Activated naive CD8-positive, alpha-beta T cell treated with anti-CD3 and anti-CD28 coated beads for 36 hours (primary cell): ENCODE results near the gene CEP162. TPM values are rescaled to one million over a fixed set of nuclear protein-coding genes. Genes with fewer than 3 reads are reported as not detected.
"Not testable (repeated sequence)": the region's sequence is repeated elsewhere in the genome, so short reads cannot be mapped to it uniquely, and the experiment has no call there.

Experiments used
- DNase-seq: peaks from one replicate; pipeline ENCODE4 v3.0.0; 2021
- H3K27ac Mint-ChIP-seq: one replicate; pipeline ENCODE4 v1.8.0; 2022; ENCODE audit warnings: mild to moderate bottlenecking, moderate library complexity, mixed read lengths
- H3K27me3 Mint-ChIP-seq: one replicate; pipeline ENCODE4 v1.8.0; 2022; ENCODE audit warnings: mild to moderate bottlenecking, mixed read lengths
- H3K36me3 Mint-ChIP-seq: one replicate; pipeline ENCODE4 v1.8.0; 2021; ENCODE audit warnings: mild to moderate bottlenecking, mixed read lengths
- H3K4me1 Mint-ChIP-seq: one replicate; pipeline ENCODE4 v1.8.0; 2021; ENCODE audit warnings: mixed read lengths
- H3K4me3 Mint-ChIP-seq: one replicate; pipeline ENCODE4 v1.8.0; 2022; ENCODE audit warnings: mild to moderate bottlenecking, moderate library complexity, mixed read lengths
- H3K9me3 Mint-ChIP-seq: one replicate; pipeline ENCODE4 v1.8.0; 2022; ENCODE audit warnings: mixed read lengths
- total RNA-seq, 2 experiments: library from RNA; stranded (reverse); gene quantifications; one replicate each; pipeline ENCODE4 v1.2.3, GENCODE V29; 2021

Gene CEP162
- total RNA-seq, 2 experiments from 2014 or later = 6.8 to 7.0 TPM

- Mint-ChIP-seq H3K4me1 (no peaks in the 10 kb centered on the region), H3K4me3 (no peak overlapping the region), H3K27me3 (no peaks in the 10 kb centered on the region), H3K9me3 (no peaks in the 10 kb centered on the region), H3K27ac (no peak overlapping the region), H3K36me3 (peaks cover 31% of the 10 kb centered on the region)
- no peak for DNase-seq
These were observed 29.7 kb downstream of the CEP162 start for GRCh38 chr6:84197708-84198107.

GRCh38 chr6:84193114-84193708 is 34.2 kb downstream of the CEP162 start:
- Mint-ChIP-seq H3K4me1 (no peaks in the 10 kb centered on the region), H3K27me3 (no peaks in the 10 kb centered on the region), H3K9me3 (no peaks in the 10 kb centered on the region), H3K36me3 (peaks cover 49% of the 10 kb centered on the region), H3K27ac (no peak overlapping the region), H3K4me3 (no peak overlapping the region)
- no peak for DNase-seq

GRCh38 chr6:84191802-84192201 is 35.6 kb downstream of the CEP162 start:
- no peak overlapping the region for H3K27ac Mint-ChIP-seq
- no peaks in the 10 kb centered on the region for H3K4me1 Mint-ChIP-seq
- no peaks in the 10 kb centered on the region for H3K9me3 Mint-ChIP-seq
- H3K4me3 Mint-ChIP-seq = no peak overlapping the region
- peaks cover 50% of the 10 kb centered on the region for H3K36me3 Mint-ChIP-seq
- H3K27me3 Mint-ChIP-seq = no peaks in the 10 kb centered on the region
- no peak for DNase-seq

- not testable (repeated sequence) for H3K9me3 Mint-ChIP-seq, H3K4me1 Mint-ChIP-seq, H3K27ac Mint-ChIP-seq, H3K27me3 Mint-ChIP-seq, H3K4me3 Mint-ChIP-seq, DNase-seq
- H3K36me3 Mint-ChIP-seq = peaks cover 37% of the 10 kb centered on the region
These were observed 38.1 kb downstream of the CEP162 start for GRCh38 chr6:84189356-84189755.

GRCh38 chr6:84183430-84183829 is 44.0 kb downstream of the CEP162 start:
- Mint-ChIP-seq H3K36me3 (peaks cover 23% of the 10 kb centered on the region), H3K4me1 (no peaks in the 10 kb centered on the region), H3K4me3 (no peak overlapping the region), H3K9me3 (no peaks in the 10 kb centered on the region), H3K27ac (no peak overlapping the region), H3K27me3 (no peaks in the 10 kb centered on the region)
- no peak for DNase-seq

GRCh38 chr6:84182001-84182400 is 45.4 kb downstream of the CEP162 start:
- H3K36me3 Mint-ChIP-seq = peaks cover 20% of the 10 kb centered on the region
- no peak overlapping the region for H3K4me3 Mint-ChIP-seq
- no peaks in the 10 kb centered on the region for H3K4me1 Mint-ChIP-seq
- no peak for DNase-seq
- H3K27me3 Mint-ChIP-seq = no peaks in the 10 kb centered on the region
- no peaks in the 10 kb centered on the region for H3K9me3 Mint-ChIP-seq
- no peak overlapping the region for H3K27ac Mint-ChIP-seq

- Mint-ChIP-seq H3K9me3 (no peaks in the 10 kb centered on the region), H3K27ac (no peak overlapping the region), H3K4me1 (no peaks in the 10 kb centered on the region), H3K36me3 (peaks cover 31% of the 10 kb centered on the region), H3K4me3 (no peak overlapping the region), H3K27me3 (no peaks in the 10 kb centered on the region)
- DNase-seq = no peak
These were observed 50.2 kb downstream of the CEP162 start for GRCh38 chr6:84177241-84177640.

GRCh38 chr6:84172574-84172973 is 54.9 kb downstream of the CEP162 start:
- Mint-ChIP-seq H3K4me1 (no peaks in the 10 kb centered on the region), H3K4me3 (no peak overlapping the region), H3K36me3 (peaks cover 14% of the 10 kb centered on the region), H3K9me3 (no peaks in the 10 kb centered on the region), H3K27ac (no peak overlapping the region), H3K27me3 (no peaks in the 10 kb centered on the region)
- DNase-seq = no peak

- no peaks in the 10 kb centered on the region for H3K4me1 Mint-ChIP-seq
- H3K36me3 Mint-ChIP-seq = peaks cover 19% of the 10 kb centered on the region
- H3K27ac Mint-ChIP-seq = no peak overlapping the region
- H3K4me3 Mint-ChIP-seq = no peak overlapping the region
- no peaks in the 10 kb centered on the region for H3K9me3 Mint-ChIP-seq
- H3K27me3 Mint-ChIP-seq = no peaks in the 10 kb centered on the region
- no peak for DNase-seq
These were observed 55.4 kb downstream of the CEP162 start for GRCh38 chr6:84172080-84172479.

- H3K36me3 Mint-ChIP-seq = peaks cover 16% of the 10 kb centered on the region
- H3K4me1 Mint-ChIP-seq = no peaks in the 10 kb centered on the region
- no peak for DNase-seq
- no peak overlapping the region for H3K4me3 Mint-ChIP-seq
- H3K9me3 Mint-ChIP-seq = no peaks in the 10 kb centered on the region
- H3K27ac Mint-ChIP-seq = no peak overlapping the region
- no peaks in the 10 kb centered on the region for H3K27me3 Mint-ChIP-seq
These were observed 60.0 kb downstream of the CEP162 start for GRCh38 chr6:84167457-84167856.

GRCh38 chr6:84166395-84166794 is 61.0 kb downstream of the CEP162 start:
- Mint-ChIP-seq H3K27ac (no peak overlapping the region), H3K4me1 (no peaks in the 10 kb centered on the region)

GRCh38 chr6:84164328-84164727 is 63.1 kb downstream of the CEP162 start:
- H3K4me1 Mint-ChIP-seq, H3K27ac Mint-ChIP-seq, H3K9me3 Mint-ChIP-seq, DNase-seq, H3K27me3 Mint-ChIP-seq, H3K4me3 Mint-ChIP-seq: not testable (repeated sequence)
- H3K36me3 Mint-ChIP-seq = peaks cover 18% of the 10 kb centered on the region

More at GRCh38 chr6:84166395-84166794, 61.0 kb downstream of the CEP162 start:
- DNase-seq = no peak
- peaks cover 18% of the 10 kb centered on the region for H3K36me3 Mint-ChIP-seq
- H3K27me3 Mint-ChIP-seq = no peaks in the 10 kb centered on the region
- no peak overlapping the region for H3K4me3 Mint-ChIP-seq
- no peaks in the 10 kb centered on the region for H3K9me3 Mint-ChIP-seq

GRCh38 chr6:84161190-84161589 is 66.3 kb downstream of the CEP162 start:
- H3K9me3 Mint-ChIP-seq = no peaks in the 10 kb centered on the region
- peaks cover 18% of the 10 kb centered on the region for H3K36me3 Mint-ChIP-seq
- no peaks in the 10 kb centered on the region for H3K4me1 Mint-ChIP-seq
- H3K4me3 Mint-ChIP-seq = no peak overlapping the region
- no peak for DNase-seq
- H3K27ac Mint-ChIP-seq = no peak overlapping the region
- H3K27me3 Mint-ChIP-seq = no peaks in the 10 kb centered on the region

GRCh38 chr6:84156306-84156705 is 71.1 kb downstream of the CEP162 start:
- no peaks in the 10 kb centered on the region for H3K27me3 Mint-ChIP-seq
- no peaks in the 10 kb centered on the region for H3K9me3 Mint-ChIP-seq
- no peaks in the 10 kb centered on the region for H3K4me1 Mint-ChIP-seq
- no peak overlapping the region for H3K27ac Mint-ChIP-seq
- no peak for DNase-seq
- no peak overlapping the region for H3K4me3 Mint-ChIP-seq
- peaks cover 30% of the 10 kb centered on the region for H3K36me3 Mint-ChIP-seq

- DNase-seq = no peak
- peaks cover 2% of the 10 kb centered on the region for H3K4me1 Mint-ChIP-seq
- H3K9me3 Mint-ChIP-seq = no peaks in the 10 kb centered on the region
- H3K27me3 Mint-ChIP-seq = no peaks in the 10 kb centered on the region
- H3K36me3 Mint-ChIP-seq = peaks cover 29% of the 10 kb centered on the region
- H3K27ac Mint-ChIP-seq = no peak overlapping the region
- H3K4me3 Mint-ChIP-seq = no peak overlapping the region
These were observed 75.8 kb downstream of the CEP162 start for GRCh38 chr6:84151669-84152068.

- DNase-seq = no peak
- Mint-ChIP-seq H3K36me3 (peaks cover 29% of the 10 kb centered on the region), H3K27ac (no peak overlapping the region)
These were observed 76.7 kb downstream of the CEP162 start for GRCh38 chr6:84150705-84151104.

More at GRCh38 chr6:84150705-84151104, 76.7 kb downstream of the CEP162 start:
- H3K27me3 Mint-ChIP-seq = no peaks in the 10 kb centered on the region
- no peaks in the 10 kb centered on the region for H3K9me3 Mint-ChIP-seq
- H3K4me1 Mint-ChIP-seq = peaks cover 2% of the 10 kb centered on the region
- no peak overlapping the region for H3K4me3 Mint-ChIP-seq
